GM23338 (cell line): ENCODE data around the gene ATP1A3. TPM values are rescaled to one million over a fixed set of nuclear protein-coding genes. Genes with fewer than 3 reads are reported as not detected.

Experiments
- ATAC-seq: fragments of 200-7000 bp; cut with Tn5 transposase; 3 replicates; pipeline ENCODE4 v1.9.1; 2020
- DNase-seq: peaks from one replicate; pipeline ENCODE4 v3.0.0-alpha.2; 2015; ENCODE audit warnings: low spot score
- H2AFZ ChIP-seq: fragments of 200-600 bp; sonication (generic); 2 replicates; pipeline ENCODE4 v1.8.0; 2016; ENCODE audit warnings: antibody characterized with exemption, mild to moderate bottlenecking, moderate library complexity
- H3F3A ChIP-seq: fragments of 200-600 bp; sonication (generic); replicated peaks from 2 replicates; pipeline ENCODE4 v1.8.0; 2017; ENCODE audit warnings: antibody characterized with exemption, mixed run types, low read depth
- H3K27ac ChIP-seq: fragments of 200-600 bp; sonication (generic); 2 replicates; pipeline ENCODE4 v1.6.1; 2016; ENCODE audit warnings: low read depth
- H3K27me3 ChIP-seq: fragments of 200-600 bp; sonication (generic); 2 replicates; pipeline ENCODE4 v1.8.0; 2016; ENCODE audit warnings: mild to moderate bottlenecking, mixed run types, moderate library complexity; ENCODE audit not compliant: insufficient read depth
- H3K36me3 ChIP-seq: fragments of 200-600 bp; sonication (generic); 2 replicates; pipeline ENCODE4 v1.8.0; 2016; ENCODE audit warnings: mild to moderate bottlenecking; ENCODE audit not compliant: insufficient read depth
- H3K4me1 ChIP-seq: fragments of 200-600 bp; sonication (generic); 2 replicates; pipeline ENCODE4 v1.8.0; 2016; ENCODE audit warnings: mild to moderate bottlenecking, moderate library complexity; ENCODE audit not compliant: insufficient read depth
- H3K4me2 ChIP-seq: fragments of 200-600 bp; sonication (generic); 2 replicates; pipeline ENCODE4 v1.7.1; 2017; ENCODE audit warnings: mixed run types
- H3K4me3 ChIP-seq: fragments of 200-600 bp; sonication (generic); 2 replicates; pipeline ENCODE4 v1.6.1; 2016; ENCODE audit warnings: mixed run types
- H3K79me2 ChIP-seq: fragments of 200-600 bp; sonication (generic); replicated peaks from 2 replicates; pipeline ENCODE4 v1.8.0; 2017; ENCODE audit warnings: mild to moderate bottlenecking; ENCODE audit not compliant: insufficient read depth
- H3K9me2 ChIP-seq: fragments of 200-600 bp; sonication (generic); 2 replicates; pipeline ENCODE4 v1.8.0; 2017; ENCODE audit not compliant: insufficient read depth
- H4K20me1 ChIP-seq: fragments of 200-600 bp; sonication (generic); replicated peaks from 2 replicates; pipeline ENCODE4 v1.8.0; 2017; ENCODE audit warnings: mild to moderate bottlenecking; ENCODE audit not compliant: insufficient read depth
- H3K27ac Mint-ChIP-seq: 2 replicates; pipeline ENCODE4 v1.8.0; 2020; ENCODE audit warnings: inconsistent platforms, mild to moderate bottlenecking, moderate library complexity, mixed read lengths
- H3K27me3 Mint-ChIP-seq: 3 replicates; pipeline ENCODE4 v1.8.0; 2022; ENCODE audit warnings: low read depth, mild to moderate bottlenecking, moderate library complexity, mixed read lengths, inconsistent platforms; ENCODE audit not compliant: insufficient read depth, poor library complexity
- H3K36me3 Mint-ChIP-seq: 3 replicates; pipeline ENCODE4 v1.8.0; 2021; ENCODE audit warnings: low read depth, mild to moderate bottlenecking, inconsistent platforms, moderate library complexity, mixed read lengths
- H3K4me1 Mint-ChIP-seq: 3 replicates; pipeline ENCODE4 v1.8.0; 2020; ENCODE audit warnings: mild to moderate bottlenecking, inconsistent platforms, mixed read lengths
- H3K4me3 Mint-ChIP-seq: 3 replicates; pipeline ENCODE4 v1.8.0; 2021; ENCODE audit warnings: moderate library complexity, mild to moderate bottlenecking, inconsistent platforms, mixed read lengths
- H3K9me3 Mint-ChIP-seq: 3 replicates; pipeline ENCODE4 v1.8.0; 2020; ENCODE audit warnings: moderate library complexity, mild to moderate bottlenecking, inconsistent platforms, mixed read lengths
- CREB1 ChIP-seq: fragments of 250-450 bp; sonication (Bioruptor Pico); IDR thresholded peaks from 2 replicates; pipeline ENCODE4 v1.5.0; 2020; ENCODE audit warnings: low read depth, mild to moderate bottlenecking, moderate library complexity
- CTCF ChIP-seq, 2 experiments: fragments of 200-600 bp in 1 of 2; sonication (generic) in 1 of 2; conservative IDR thresholded peaks; 2 replicates each; pipeline versions ENCODE4 v1.5.1 to v1.6.1; 2016 to 2017; ENCODE audit warnings: antibody characterized with exemption in 2 of 2, low read depth in 2 of 2, mild to moderate bottlenecking in 2 of 2, moderate library complexity in 1 of 2
- ETS1 ChIP-seq: IDR thresholded peaks from 2 replicates; pipeline ENCODE4 v1.6.1; 2016; ENCODE audit warnings: antibody characterized with exemption
- EZH2 ChIP-seq: fragments of 200-600 bp; sonication (generic); IDR thresholded peaks from one replicate; pipeline ENCODE4 v1.8.0; 2017; ENCODE audit warnings: antibody characterized with exemption, mild to moderate bottlenecking, low read depth; ENCODE audit not compliant: unreplicated experiment
- EZH2phosphoT487 ChIP-seq: fragments of 200-600 bp; sonication (generic); IDR thresholded peaks from one replicate; pipeline ENCODE4 v1.8.1; 2018; ENCODE audit warnings: antibody characterized with exemption; ENCODE audit not compliant: unreplicated experiment
- JUNB ChIP-seq: IDR thresholded peaks from one replicate; pipeline ENCODE4 v1.6.1; 2016; ENCODE audit warnings: antibody characterized with exemption; ENCODE audit not compliant: unreplicated experiment
- NANOG ChIP-seq: IDR thresholded peaks from 2 replicates; pipeline ENCODE4 v1.6.1; 2016; ENCODE audit warnings: antibody characterized with exemption, borderline replicate concordance
- POLR2AphosphoS5 ChIP-seq: IDR thresholded peaks from 2 replicates; pipeline ENCODE4 v1.6.1; 2016; ENCODE audit warnings: antibody characterized with exemption, low read depth
- REST ChIP-seq: IDR thresholded peaks from one replicate; pipeline ENCODE4 v1.6.1; 2018; ENCODE audit warnings: antibody characterized with exemption; ENCODE audit not compliant: unreplicated experiment
- STAT1 ChIP-seq: IDR thresholded peaks from one replicate; pipeline ENCODE4 v1.6.1; 2016; ENCODE audit warnings: antibody characterized with exemption; ENCODE audit not compliant: unreplicated experiment
- ZNF114 ChIP-seq: fragments of 250-450 bp; sonication (Bioruptor Pico); IDR thresholded peaks from 2 replicates; pipeline ENCODE4 v1.5.0; 2020; ENCODE audit warnings: mild to moderate bottlenecking, moderate library complexity
- ZNF331 ChIP-seq: fragments of 250-450 bp; sonication (Bioruptor Pico); IDR thresholded peaks from 2 replicates; pipeline ENCODE4 v1.5.0; 2020; ENCODE audit warnings: low read depth, mild to moderate bottlenecking, moderate library complexity
- ZNF462 ChIP-seq: fragments of 250-450 bp; sonication (Bioruptor Pico); IDR thresholded peaks from 2 replicates; pipeline ENCODE4 v1.5.0; 2020; ENCODE audit warnings: mild to moderate bottlenecking, moderate library complexity
- polyA plus RNA-seq: library from polyadenylated mRNA; unstranded; fragments of >200 nt; fragmentation: Nextera tagmentation; extraction: Ambion mirVana; gene quantifications from 2 replicates; pipeline ENCODE4 v1.2.1, GENCODE V29; 2016
- total RNA-seq: library from RNA; depleted of rRNA; stranded (reverse); fragments of >200 nt; shearing (Covaris generic); gene quantifications from 2 replicates; pipeline ENCODE4 v1.2.3, GENCODE V29; 2014

Gene ATP1A3
- total and polyA plus RNA-seq, 2 experiments from 2014 or later, result 11.5 to 37.3 TPM

GRCh38 chr19:41918653-41919244 is 75.3 kb downstream of the ATP1A3 start:
- no peak overlapping the region for H2AFZ ChIP-seq
- no peaks in the 10 kb centered on the region for H3K9me2 ChIP-seq
- H3K36me3 ChIP-seq, result no peaks in the 10 kb centered on the region
- Mint-ChIP-seq H3K9me3 (peaks cover 3% of the 10 kb centered on the region; the same call in 1 of the 3 replicates), H3K4me1 (peaks cover 13% of the 10 kb centered on the region), H3K36me3 (no peaks in the 10 kb centered on the region; the same call in 2 of the 3 replicates), H3K27me3 (peaks cover 17% of the 10 kb centered on the region), H3K27ac (no peak overlapping the region), H3K4me3 (no peak overlapping the region)
- ATAC-seq (no peak), DNase-seq (no peak)
- no peak overlapping the region for H3K4me3 ChIP-seq
- H3K79me2 ChIP-seq, result no peaks in the 10 kb centered on the region
- H3K27ac ChIP-seq, result no peak overlapping the region
- H3K4me2 ChIP-seq, result no peak overlapping the region
- H3K4me1 ChIP-seq, result peaks cover 9% of the 10 kb centered on the region; the same call in 1 of the 2 replicates
- H3F3A ChIP-seq, result peaks cover 12% of the 10 kb centered on the region
- H4K20me1 ChIP-seq, result peaks cover 3% of the 10 kb centered on the region; the same call in 1 of the 2 replicates
- TF ChIP-seq ZNF114 (no peak), JUNB (no peak), EZH2 (no peak), ZNF462 (CRISPR knock-in tag) (no peak), EZH2phosphoT487 (no peak), ZNF331 (CRISPR knock-in tag) (no peak), STAT1 (no peak), ETS1 (no peak), NANOG (no peak), POLR2AphosphoS5 (no peak), CTCF (conservative IDR thresholded peaks at IDR 0.05; ENCODE audit: low read depth in 2 of 2) (no peak), REST (no peak), CREB1 (CRISPR knock-in tag) (no peak)
- H3K27me3 ChIP-seq, result peaks cover 98% of the 10 kb centered on the region
